SK-N-SH treated with all-trans-retinoic acid at 6 μM for 48 hours (cell line): Measurements from ENCODE around the gene PCP4L1.

Source experiments
- ISL1 ChIP-seq: fragments of 250-450 bp; sonication (Bioruptor Pico); IDR thresholded peaks from 2 replicates; pipeline ENCODE4 v2.1.2; 2022; ENCODE audit warnings: mild to moderate bottlenecking, moderate library complexity
- PPARA ChIP-seq: fragments of 250-450 bp; sonication (Bioruptor Pico); IDR thresholded peaks from 2 replicates; pipeline ENCODE4 v1.5.0; 2020; ENCODE audit warnings: mild to moderate bottlenecking, borderline replicate concordance
- ZFP30 ChIP-seq: fragments of 450-650 bp; formaldehyde crosslinking; IDR thresholded peaks from 2 replicates; pipeline ENCODE4 v1.5.0; 2022; ENCODE audit warnings: mild to moderate bottlenecking, moderate library complexity
- ZNF70 ChIP-seq: fragments of 450-650 bp; formaldehyde crosslinking; IDR thresholded peaks from 2 replicates; pipeline ENCODE4 v1.5.0; 2020; ENCODE audit warnings: mild to moderate bottlenecking, moderate library complexity
- TF ChIP-seq, protein P1 (sequence below): fragments of 250-450 bp; sonication (Bioruptor Pico); IDR thresholded peaks from 2 replicates; pipeline ENCODE4 v1.5.1; 2021; ENCODE audit warnings: mild to moderate bottlenecking, moderate library complexity
- TF ChIP-seq, protein P2 (sequence below): fragments of 250-450 bp; sonication (Bioruptor Pico); IDR thresholded peaks from 2 replicates; pipeline ENCODE4 v1.8.0; 2021; ENCODE audit warnings: low read depth, mild to moderate bottlenecking, moderate library complexity, borderline replicate concordance

DNA sequence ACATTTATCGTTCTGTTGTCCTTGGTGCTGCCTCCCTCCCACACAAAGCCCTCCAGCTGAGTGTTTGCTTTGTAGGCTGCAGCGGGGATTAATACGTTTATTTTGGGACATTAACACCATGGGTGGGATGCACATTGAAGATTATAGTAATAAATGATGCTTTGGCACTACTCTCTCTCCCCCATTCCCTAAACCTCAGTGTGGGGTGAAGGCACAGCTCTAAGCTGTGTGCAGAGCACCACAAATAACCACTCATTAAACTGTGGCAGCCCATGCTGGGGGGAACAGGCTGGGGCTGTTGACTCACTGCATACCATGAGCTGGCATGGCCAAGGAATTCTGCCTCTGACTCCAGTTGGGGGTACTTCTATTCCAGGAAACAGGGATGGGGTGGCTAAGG, 7.7 kb downstream of the PCP4L1 start:
- TF ChIP-seq PPARA = no peak
- TF ChIP-seq ZNF70 (CRISPR knock-in tag) = no peak
- TF ChIP-seq, protein P1, sequence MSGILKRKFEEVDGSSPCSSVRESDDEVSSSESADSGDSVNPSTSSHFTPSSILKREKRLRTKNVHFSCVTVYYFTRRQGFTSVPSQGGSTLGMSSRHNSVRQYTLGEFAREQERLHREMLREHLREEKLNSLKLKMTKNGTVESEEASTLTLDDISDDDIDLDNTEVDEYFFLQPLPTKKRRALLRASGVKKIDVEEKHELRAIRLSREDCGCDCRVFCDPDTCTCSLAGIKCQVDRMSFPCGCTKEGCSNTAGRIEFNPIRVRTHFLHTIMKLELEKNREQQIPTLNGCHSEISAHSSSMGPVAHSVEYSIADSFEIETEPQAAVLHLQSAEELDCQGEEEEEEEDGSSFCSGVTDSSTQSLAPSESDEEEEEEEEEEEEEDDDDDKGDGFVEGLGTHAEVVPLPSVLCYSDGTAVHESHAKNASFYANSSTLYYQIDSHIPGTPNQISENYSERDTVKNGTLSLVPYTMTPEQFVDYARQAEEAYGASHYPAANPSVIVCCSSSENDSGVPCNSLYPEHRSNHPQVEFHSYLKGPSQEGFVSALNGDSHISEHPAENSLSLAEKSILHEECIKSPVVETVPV (CRISPR knock-in tag) = no peak
- TF ChIP-seq, protein P2, sequence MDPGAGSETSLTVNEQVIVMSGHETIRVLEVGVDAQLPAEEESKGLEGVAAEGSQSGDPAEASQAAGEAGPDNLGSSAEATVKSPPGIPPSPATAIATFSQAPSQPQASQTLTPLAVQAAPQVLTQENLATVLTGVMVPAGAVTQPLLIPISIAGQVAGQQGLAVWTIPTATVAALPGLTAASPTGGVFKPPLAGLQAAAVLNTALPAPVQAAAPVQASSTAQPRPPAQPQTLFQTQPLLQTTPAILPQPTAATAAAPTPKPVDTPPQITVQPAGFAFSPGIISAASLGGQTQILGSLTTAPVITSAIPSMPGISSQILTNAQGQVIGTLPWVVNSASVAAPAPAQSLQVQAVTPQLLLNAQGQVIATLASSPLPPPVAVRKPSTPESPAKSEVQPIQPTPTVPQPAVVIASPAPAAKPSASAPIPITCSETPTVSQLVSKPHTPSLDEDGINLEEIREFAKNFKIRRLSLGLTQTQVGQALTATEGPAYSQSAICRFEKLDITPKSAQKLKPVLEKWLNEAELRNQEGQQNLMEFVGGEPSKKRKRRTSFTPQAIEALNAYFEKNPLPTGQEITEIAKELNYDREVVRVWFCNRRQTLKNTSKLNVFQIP (CRISPR knock-in tag) = no peak
- no peak for TF ChIP-seq ZFP30
- TF ChIP-seq ISL1 = no peak
